ENCODE data around the gene TRIM6. TPM values are rescaled to one million over a fixed set of nuclear protein-coding genes. Genes with fewer than 3 reads are reported as not detected.

The TRIM6 gene
- total and polyA plus RNA-seq, 2 donors (not counting 3 experiments of a cell fraction or from before 2014, with no cell fraction given), result 3.9 to 5.6 TPM

GRCh38 chr11:5574654-5575053 is 21.8 kb upstream of the TRIM6 start:
- intact Hi-C loops (cut with micrococcal nuclease) (no loop called here), dilution Hi-C loops (cut with MboI; ENCODE audit: extremely low pct_ligation_motif_present, low sequenced_read_pairs) (no loop called here)

GRCh38 chr11:5575152-5575551 is 21.3 kb upstream of the TRIM6 start:
- intact Hi-C loops (cut with micrococcal nuclease), result no loop called here
- H4K20me1 ChIP-seq (replicated peaks; ENCODE audit: control insufficient read depth, extremely low read depth, insufficient read depth, low read length), result no peaks in the 10 kb centered on the region
- H3K27ac ChIP-seq (ENCODE audit: insufficient read depth, low read depth, low read length), result no peak overlapping the region
- FAIRE-seq (no peak), DNase-seq (ENCODE audit: low read depth, low spot score) (no peak)
- ChIA-PET CTCF (no interaction called here), POLR2A (no interaction called here)
- no peaks in the 10 kb centered on the region for H3K9me1 ChIP-seq (replicated peaks; ENCODE audit: control insufficient read depth, extremely low read depth, insufficient read depth, low read length)
- H3K36me3 ChIP-seq (ENCODE audit: control insufficient read depth in 2 of 2, extremely low read depth in 1 of 2, insufficient read depth in 2 of 2, low read length in 2 of 2), result no peaks in the 10 kb centered on the region
- H3K4me2 ChIP-seq (ENCODE audit: insufficient read depth, low read length), result no peak overlapping the region
- H3K27me3 ChIP-seq (ENCODE audit: control insufficient read depth in 2 of 2, insufficient read depth in 2 of 2, low read length in 2 of 2), result peaks cover 0 to 3% of the 10 kb centered on the region in 2 experiments
- H3K4me3 ChIP-seq (replicated peaks in 1 of 3; ENCODE audit: insufficient read depth in 1 of 3, low read depth in 1 of 3, low read length in 3 of 3), result no peak overlapping the region
- TF ChIP-seq GATA2 (IDR thresholded peaks at IDR 0.05; ENCODE audit: insufficient read depth, insufficient read length, low read depth, low read length) (no peak), MYC (IDR thresholded peaks at IDR 0.05; ENCODE audit: low read depth, low read length) (no peak), JUN (IDR thresholded peaks at IDR 0.05; ENCODE audit: borderline replicate concordance, insufficient read depth, insufficient read length, low read depth) (no peak), CTCF (IDR thresholded peaks at IDR 0.05; ENCODE audit: extremely low read depth in 1 of 2, insufficient read depth in 1 of 2, low read depth in 1 of 2, low read length in 2 of 2) (no peak), FOS (IDR thresholded peaks at IDR 0.05; ENCODE audit: borderline replicate concordance, insufficient read depth, low read length) (no peak), EZH2 (IDR thresholded peaks at IDR 0.05; ENCODE audit: borderline replicate concordance, low read depth, low read length, severe bottlenecking) (no peak), MAX (IDR thresholded peaks at IDR 0.05; ENCODE audit: insufficient read depth, insufficient read length) (no peak), POLR2AphosphoS5 (IDR thresholded peaks at IDR 0.05; ENCODE audit: insufficient read depth, low read depth, low read length) (no peak), POLR2A (IDR thresholded peaks at IDR 0.05; ENCODE audit: low read depth, low read length) (no peak)
- no peaks in the 10 kb centered on the region for H3K4me1 ChIP-seq (ENCODE audit: control insufficient read depth, extremely low read depth, insufficient read depth, low read length)
- no TSS peak for BruUV-seq (replicated peaks)
- no peaks in the 10 kb centered on the region for H3K9me3 ChIP-seq (replicated peaks; ENCODE audit: control insufficient read depth, insufficient read depth, low read length)
- H3K9ac ChIP-seq (replicated peaks; ENCODE audit: extremely low read depth, insufficient read depth, low read length), result no peak overlapping the region
- H3K79me2 ChIP-seq (ENCODE audit: control insufficient read depth, insufficient read depth, low read length), result no peaks in the 10 kb centered on the region
- no peak overlapping the region for H2AFZ ChIP-seq (ENCODE audit: low read depth, low read length)
- dilution Hi-C loops (cut with MboI; ENCODE audit: extremely low pct_ligation_motif_present, low sequenced_read_pairs), result no loop called here

More at GRCh38 chr11:5574654-5575053, 21.8 kb upstream of the TRIM6 start:
- no peak overlapping the region for H3K27ac ChIP-seq (ENCODE audit: insufficient read depth, low read depth, low read length)
- H3K36me3 ChIP-seq (ENCODE audit: control insufficient read depth in 2 of 2, extremely low read depth in 1 of 2, insufficient read depth in 2 of 2, low read length in 2 of 2), result no peaks in the 10 kb centered on the region
- H3K9me3 ChIP-seq (replicated peaks; ENCODE audit: control insufficient read depth, insufficient read depth, low read length), result no peaks in the 10 kb centered on the region
- H3K4me1 ChIP-seq (ENCODE audit: control insufficient read depth, extremely low read depth, insufficient read depth, low read length), result no peaks in the 10 kb centered on the region
- H3K4me2 ChIP-seq (ENCODE audit: insufficient read depth, low read length), result no peak overlapping the region
- BruUV-seq (replicated peaks), result no TSS peak
- H3K9ac ChIP-seq (replicated peaks; ENCODE audit: extremely low read depth, insufficient read depth, low read length), result no peak overlapping the region
- TF ChIP-seq POLR2AphosphoS5 (IDR thresholded peaks at IDR 0.05; ENCODE audit: insufficient read depth, low read depth, low read length) (no peak), FOS (IDR thresholded peaks at IDR 0.05; ENCODE audit: borderline replicate concordance, insufficient read depth, low read length) (no peak)
- no peak overlapping the region for H3K4me3 ChIP-seq (replicated peaks in 1 of 3; ENCODE audit: insufficient read depth in 1 of 3, low read depth in 1 of 3, low read length in 3 of 3)
- H2AFZ ChIP-seq (ENCODE audit: low read depth, low read length), result no peak overlapping the region
- no peaks in the 10 kb centered on the region for H3K79me2 ChIP-seq (ENCODE audit: control insufficient read depth, insufficient read depth, low read length)
- H3K27me3 ChIP-seq (ENCODE audit: control insufficient read depth in 2 of 2, insufficient read depth in 2 of 2, low read length in 2 of 2), result peaks cover 0 to 3% of the 10 kb centered on the region in 2 experiments
- ChIA-PET POLR2A (no interaction called here), CTCF (no interaction called here)
- FAIRE-seq (no peak), DNase-seq (ENCODE audit: low read depth, low spot score) (no peak)
- no peaks in the 10 kb centered on the region for H4K20me1 ChIP-seq (replicated peaks; ENCODE audit: control insufficient read depth, extremely low read depth, insufficient read depth, low read length)
- no peaks in the 10 kb centered on the region for H3K9me1 ChIP-seq (replicated peaks; ENCODE audit: control insufficient read depth, extremely low read depth, insufficient read depth, low read length)

Measured in endothelial cell of umbilical vein (primary cell).